ENCODE measurements around the gene LTA4H.

The LTA4H gene

DNA sequence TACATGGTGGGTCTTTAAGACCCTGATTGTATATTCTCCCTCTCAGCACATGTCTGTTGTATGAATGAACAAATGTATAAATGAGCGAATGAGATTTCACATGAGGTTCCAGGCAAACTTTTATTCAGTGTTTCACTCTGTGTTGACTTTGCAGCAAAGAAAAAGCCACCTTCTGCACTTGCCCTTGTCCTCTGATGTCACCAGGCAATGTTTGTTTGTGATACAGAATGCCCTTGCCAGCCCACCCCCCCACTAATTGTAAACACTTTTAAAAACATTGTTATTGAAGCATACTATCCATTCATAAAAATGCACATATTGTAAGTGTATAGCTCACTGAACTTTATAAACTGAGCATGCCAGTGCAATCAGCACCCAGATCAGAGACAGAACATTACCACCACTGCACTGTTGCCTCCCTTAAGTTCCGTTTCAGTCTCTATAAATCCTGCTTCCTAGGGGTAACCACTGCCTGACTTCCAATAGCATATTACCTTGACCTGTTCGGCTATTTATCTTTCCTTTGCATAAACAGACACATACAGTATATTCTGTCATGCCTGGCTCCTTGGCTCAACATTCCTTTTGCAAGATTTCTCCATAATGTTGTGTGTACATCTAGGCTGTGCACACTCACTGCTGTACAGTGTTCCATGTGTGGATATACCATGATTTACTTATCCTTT, 11.3 kb upstream of the LTA4H start:
- no CpG with 5 or more reads among the region's 3 CpGs for WGBS (ENCODE audit: insufficient coverage, insufficient read length)
- Histone ChIP-seq H3K36me3 (ENCODE audit: control insufficient read depth, insufficient read depth, low read length) (no peaks in the 10 kb centered on the region), H3K4me3 (ENCODE audit: low read length) (no peak overlapping the region), H3K9me3 (ENCODE audit: control insufficient read depth, insufficient read depth, low read length) (no peaks in the 10 kb centered on the region), H3K27ac (ENCODE audit: low read length) (no peak overlapping the region), H3K27me3 (ENCODE audit: control insufficient read depth, insufficient read depth, low read length) (no peaks in the 10 kb centered on the region), H3K4me1 (ENCODE audit: control insufficient read depth, insufficient read depth, low read length) (no peaks in the 10 kb centered on the region)
- no peak for DNase-seq (ENCODE audit: low read depth, low spot score)

GRCh38 chr12:96045566-96045965, 10.2 kb upstream of the LTA4H start:
- no peak overlapping the region for H3K4me3 ChIP-seq (ENCODE audit: low read length)
- WGBS (ENCODE audit: insufficient coverage, insufficient read length): no CpG with 5 or more reads among the region's 7 CpGs
- no peaks in the 10 kb centered on the region for H3K4me1 ChIP-seq (ENCODE audit: control insufficient read depth, insufficient read depth, low read length)

DNA sequence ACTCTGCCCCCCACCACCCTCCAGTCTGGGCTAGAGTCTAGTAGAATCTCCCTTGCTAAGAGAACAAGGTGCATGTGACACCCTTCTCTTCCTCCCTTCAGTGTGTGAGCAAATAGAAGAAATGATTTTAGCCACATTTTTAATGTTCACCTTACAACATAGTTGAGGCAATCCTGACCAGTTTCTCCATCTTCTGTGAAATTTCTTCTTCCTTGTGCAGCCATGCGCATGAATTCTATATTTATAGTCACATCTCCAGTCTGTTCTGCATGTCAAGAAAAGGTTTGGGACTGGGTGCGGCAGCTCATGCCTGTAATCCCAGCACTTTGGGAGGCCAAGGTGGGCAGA, 9.5 kb upstream of the LTA4H start:
- no peaks in the 10 kb centered on the region for H3K27me3 ChIP-seq (ENCODE audit: control insufficient read depth, insufficient read depth, low read length)
- H3K4me3 ChIP-seq (ENCODE audit: low read length): no peak overlapping the region
- no peak overlapping the region for H3K27ac ChIP-seq (ENCODE audit: low read length)
- WGBS (ENCODE audit: insufficient coverage, insufficient read length): no CpG with 5 or more reads among the region's 2 CpGs
- no peak for DNase-seq (ENCODE audit: low read depth, low spot score)
- no peaks in the 10 kb centered on the region for H3K4me1 ChIP-seq (ENCODE audit: control insufficient read depth, insufficient read depth, low read length)
- H3K9me3 ChIP-seq (ENCODE audit: control insufficient read depth, insufficient read depth, low read length): no peaks in the 10 kb centered on the region
- H3K36me3 ChIP-seq (ENCODE audit: control insufficient read depth, insufficient read depth, low read length): no peaks in the 10 kb centered on the region

More at GRCh38 chr12:96045566-96045965, 10.2 kb upstream of the LTA4H start:
- Histone ChIP-seq H3K9me3 (ENCODE audit: control insufficient read depth, insufficient read depth, low read length) (no peaks in the 10 kb centered on the region), H3K27ac (ENCODE audit: low read length) (no peak overlapping the region), H3K36me3 (ENCODE audit: control insufficient read depth, insufficient read depth, low read length) (no peaks in the 10 kb centered on the region), H3K27me3 (ENCODE audit: control insufficient read depth, insufficient read depth, low read length) (no peaks in the 10 kb centered on the region)
- DNase-seq (ENCODE audit: low read depth, low spot score): no peak

DNA sequence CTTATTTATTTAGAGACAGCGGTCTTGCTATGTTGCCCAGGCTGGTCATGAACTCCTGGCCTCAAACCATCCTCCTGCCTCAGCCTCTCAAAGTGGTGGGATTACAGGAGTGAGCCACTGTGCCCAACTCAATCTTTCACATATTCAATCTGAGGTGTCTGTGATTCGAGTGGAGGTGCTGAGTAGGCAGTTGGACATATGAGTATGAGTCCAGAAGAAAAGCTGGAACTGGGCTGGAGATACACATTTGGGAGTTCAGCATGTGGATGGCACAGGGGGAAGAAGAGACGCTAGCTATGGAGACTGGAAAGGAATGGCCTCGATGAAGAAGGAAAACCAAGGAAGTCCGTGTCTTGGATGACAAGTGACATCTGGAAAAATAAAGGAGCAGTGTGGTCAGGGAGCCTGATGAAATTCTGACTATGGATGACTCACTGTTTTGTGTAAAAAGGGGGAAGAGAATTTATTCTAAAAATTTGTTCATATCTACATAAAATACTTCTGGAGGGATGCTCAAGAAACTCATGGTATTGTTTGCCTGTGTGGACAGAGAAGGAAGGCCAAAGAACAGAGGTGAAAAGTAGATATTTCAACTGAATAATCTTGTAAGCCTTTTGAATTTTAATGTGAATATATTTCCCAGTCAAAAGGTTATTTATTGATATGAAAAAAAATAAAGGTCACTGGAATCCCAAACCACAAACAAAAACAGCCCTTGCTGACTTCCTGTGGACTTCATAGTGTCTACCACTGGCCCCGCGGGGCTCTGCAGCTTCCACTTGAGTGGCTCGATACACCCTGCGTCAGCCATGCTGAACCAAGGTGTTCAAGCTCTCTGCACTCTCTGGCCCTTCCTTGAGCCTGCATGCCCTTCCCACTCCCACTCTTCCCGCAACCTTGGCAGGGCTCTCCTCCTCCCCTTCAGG, 8.9 kb upstream of the LTA4H start:
- no peaks in the 10 kb centered on the region for H3K4me1 ChIP-seq (ENCODE audit: control insufficient read depth, insufficient read depth, low read length)
- DNase-seq (ENCODE audit: low read depth, low spot score): no peak
- H3K36me3 ChIP-seq (ENCODE audit: control insufficient read depth, insufficient read depth, low read length): no peaks in the 10 kb centered on the region
- H3K4me3 ChIP-seq (ENCODE audit: low read length): no peak overlapping the region
- no CpG with 5 or more reads among the region's 10 CpGs for WGBS (ENCODE audit: insufficient coverage, insufficient read length)
- no peak overlapping the region for H3K27ac ChIP-seq (ENCODE audit: low read length)
- H3K27me3 ChIP-seq (ENCODE audit: control insufficient read depth, insufficient read depth, low read length): no peaks in the 10 kb centered on the region
- no peaks in the 10 kb centered on the region for H3K9me3 ChIP-seq (ENCODE audit: control insufficient read depth, insufficient read depth, low read length)

DNA sequence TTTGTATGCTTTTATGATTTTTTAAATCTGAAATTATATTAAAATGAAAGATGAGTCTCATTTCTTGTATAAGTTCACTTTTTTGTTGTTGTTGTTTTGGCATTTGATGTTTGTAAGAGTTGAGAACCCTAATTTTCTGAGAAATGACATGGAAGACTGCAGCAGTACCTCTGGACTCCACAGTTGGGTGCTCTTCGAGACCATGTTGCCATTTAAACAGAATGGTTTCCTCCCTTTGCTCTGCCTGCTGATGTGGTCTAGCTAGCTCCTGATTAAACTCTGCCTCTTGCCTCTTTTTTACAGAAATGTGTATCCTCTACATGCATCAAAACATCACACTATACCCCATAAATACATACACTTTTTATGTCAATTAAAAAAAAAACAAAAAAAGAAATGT, 5.8 kb upstream of the LTA4H start:
- Histone ChIP-seq H3K36me3 (ENCODE audit: control insufficient read depth, insufficient read depth, low read length) (no peaks in the 10 kb centered on the region), H3K4me1 (ENCODE audit: control insufficient read depth, insufficient read depth, low read length) (no peaks in the 10 kb centered on the region), H3K9me3 (ENCODE audit: control insufficient read depth, insufficient read depth, low read length) (no peaks in the 10 kb centered on the region), H3K27ac (ENCODE audit: low read length) (no peak overlapping the region), H3K27me3 (ENCODE audit: control insufficient read depth, insufficient read depth, low read length) (no peaks in the 10 kb centered on the region), H3K4me3 (ENCODE audit: low read length) (no peak overlapping the region)
- no peak for DNase-seq (ENCODE audit: low read depth, low spot score)
- WGBS (ENCODE audit: insufficient coverage, insufficient read length): no CpG with 5 or more reads among the region's 1 CpG

DNA sequence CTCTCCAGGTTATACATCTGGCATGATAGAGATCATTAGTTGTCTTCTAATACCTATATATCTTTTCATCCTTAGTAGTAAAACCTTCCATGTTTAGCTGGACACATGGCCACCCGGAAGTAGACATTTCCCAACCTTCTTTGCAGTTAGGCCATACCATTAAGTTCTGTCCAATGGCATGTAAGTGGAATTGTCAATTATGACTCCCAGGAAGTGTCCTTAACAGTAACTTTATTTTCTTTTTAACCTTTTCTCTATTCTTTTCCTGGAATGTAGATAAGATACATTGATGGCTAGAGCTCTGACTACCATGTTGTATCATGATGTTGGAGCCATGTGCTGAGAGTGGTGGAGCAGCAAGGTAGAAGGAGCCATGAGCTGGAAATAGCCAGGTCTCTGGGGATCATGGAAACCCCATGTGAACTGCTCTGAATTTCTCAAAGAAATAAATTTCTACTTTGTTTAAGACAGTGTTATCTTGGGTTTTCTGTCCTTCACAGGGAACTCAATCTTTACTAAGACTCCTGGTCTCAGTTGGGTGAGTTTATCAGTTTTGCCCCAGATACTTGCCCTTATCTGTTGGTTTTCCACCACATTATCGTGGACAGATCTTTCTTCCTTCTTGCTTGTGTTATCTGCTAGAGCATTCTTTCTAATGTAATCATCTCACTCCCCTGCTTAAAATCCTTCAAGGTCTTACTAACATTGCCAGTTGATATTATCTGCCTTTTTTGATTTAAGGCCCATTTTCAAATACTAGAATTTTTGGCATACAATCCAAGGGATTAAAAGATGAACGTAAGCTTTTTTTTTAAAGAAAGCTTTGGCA, 5.1 kb upstream of the LTA4H start:
- H3K27ac ChIP-seq (ENCODE audit: low read length): no peak overlapping the region
- no peaks in the 10 kb centered on the region for H3K36me3 ChIP-seq (ENCODE audit: control insufficient read depth, insufficient read depth, low read length)
- H3K4me1 ChIP-seq (ENCODE audit: control insufficient read depth, insufficient read depth, low read length): no peaks in the 10 kb centered on the region
- DNase-seq (ENCODE audit: low read depth, low spot score): no peak
- no peaks in the 10 kb centered on the region for H3K27me3 ChIP-seq (ENCODE audit: control insufficient read depth, insufficient read depth, low read length)
- H3K9me3 ChIP-seq (ENCODE audit: control insufficient read depth, insufficient read depth, low read length): no peaks in the 10 kb centered on the region
- WGBS (ENCODE audit: insufficient coverage, insufficient read length): no CpG with 5 or more reads among the region's 3 CpGs
- H3K4me3 ChIP-seq (ENCODE audit: low read length): no peak overlapping the region

DNA sequence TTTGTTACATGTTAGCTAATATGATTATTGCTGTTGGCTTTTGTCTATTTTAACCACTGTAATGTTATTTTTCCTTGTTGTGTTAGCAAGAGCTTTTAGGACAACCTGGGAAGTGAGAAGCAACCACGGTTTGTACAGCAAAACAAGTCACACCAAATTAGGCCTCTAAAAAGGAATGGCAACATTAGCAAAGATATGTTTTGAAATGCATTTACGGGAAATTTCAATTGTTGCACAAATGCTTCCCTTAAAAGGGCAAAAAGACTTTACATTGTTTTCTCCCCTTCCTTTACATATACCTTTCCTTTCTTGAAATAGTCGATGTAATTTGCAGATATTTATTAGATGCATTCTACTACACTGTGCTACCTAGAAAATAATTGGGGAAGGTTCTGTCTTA, 4.1 kb upstream of the LTA4H start:
- Histone ChIP-seq H3K4me3 (ENCODE audit: low read length) (no peak overlapping the region), H3K4me1 (ENCODE audit: control insufficient read depth, insufficient read depth, low read length) (no peaks in the 10 kb centered on the region), H3K27ac (ENCODE audit: low read length) (no peak overlapping the region), H3K36me3 (ENCODE audit: control insufficient read depth, insufficient read depth, low read length) (no peaks in the 10 kb centered on the region), H3K9me3 (ENCODE audit: control insufficient read depth, insufficient read depth, low read length) (no peaks in the 10 kb centered on the region), H3K27me3 (ENCODE audit: control insufficient read depth, insufficient read depth, low read length) (no peaks in the 10 kb centered on the region)
- no peak for DNase-seq (ENCODE audit: low read depth, low spot score)
- no CpG with 5 or more reads among the region's 3 CpGs for whole genome bisulfite sequencing (ENCODE audit: insufficient coverage, insufficient read length)

DNA sequence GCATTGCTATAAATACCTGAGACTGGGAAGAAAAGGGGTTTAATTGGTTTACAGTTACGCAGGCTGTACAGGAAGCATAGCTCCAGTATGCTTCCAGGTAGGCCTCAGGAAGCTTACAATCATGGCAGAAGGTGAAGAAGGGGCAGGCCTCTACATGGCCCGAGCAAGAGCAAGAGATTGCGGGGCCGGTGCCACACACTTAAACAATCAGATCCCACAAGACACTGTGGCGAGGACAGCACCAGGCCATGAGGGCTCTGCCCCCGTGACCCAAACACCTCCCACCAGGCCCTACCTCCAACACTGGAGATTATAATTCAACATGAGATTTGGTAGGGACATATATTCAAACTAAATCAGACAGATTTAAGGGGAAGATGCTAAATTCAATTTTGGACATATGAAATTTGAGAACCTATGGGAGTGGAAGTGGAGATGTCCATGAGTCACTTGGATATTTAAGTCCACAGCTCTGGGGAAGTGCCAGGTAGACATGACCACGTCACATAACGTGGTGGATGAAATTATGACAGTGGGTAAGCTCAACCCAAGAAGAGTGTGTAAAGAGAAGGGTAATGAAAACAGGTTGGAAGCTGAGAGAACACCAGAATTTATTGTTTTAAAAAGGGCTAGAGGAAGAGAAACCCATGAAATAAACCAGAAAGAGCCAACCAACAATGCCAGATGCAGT, 1.5 kb upstream of the LTA4H start:
- Histone ChIP-seq H3K9me3 (ENCODE audit: control insufficient read depth, insufficient read depth, low read length) (no peaks in the 10 kb centered on the region), H3K27ac (ENCODE audit: low read length) (no peak overlapping the region), H3K27me3 (ENCODE audit: control insufficient read depth, insufficient read depth, low read length) (no peaks in the 10 kb centered on the region), H3K4me1 (ENCODE audit: control insufficient read depth, insufficient read depth, low read length) (no peaks in the 10 kb centered on the region), H3K36me3 (ENCODE audit: control insufficient read depth, insufficient read depth, low read length) (no peaks in the 10 kb centered on the region), H3K4me3 (ENCODE audit: low read length) (no peak overlapping the region)
- no peak for DNase-seq (ENCODE audit: low read depth, low spot score)
- no CpG with 5 or more reads among the region's 8 CpGs for WGBS (ENCODE audit: insufficient coverage, insufficient read length)

- DNase-seq (ENCODE audit: low read depth, low spot score): no peak
- H3K27me3 ChIP-seq (ENCODE audit: control insufficient read depth, insufficient read depth, low read length): no peaks in the 10 kb centered on the region
- no peaks in the 10 kb centered on the region for H3K36me3 ChIP-seq (ENCODE audit: control insufficient read depth, insufficient read depth, low read length)
- no peak overlapping the region for H3K27ac ChIP-seq (ENCODE audit: low read length)
- no peaks in the 10 kb centered on the region for H3K9me3 ChIP-seq (ENCODE audit: control insufficient read depth, insufficient read depth, low read length)
- no CpG with 5 or more reads among the region's 25 CpGs for WGBS (ENCODE audit: insufficient coverage, insufficient read length)
- H3K4me3 ChIP-seq (ENCODE audit: low read length): peak overlapping the region; percentile 86
- H3K4me1 ChIP-seq (ENCODE audit: control insufficient read depth, insufficient read depth, low read length): no peaks in the 10 kb centered on the region
These were observed 635 bp downstream of the LTA4H start for GRCh38 chr12:96034621-96035282.

Measured in iPS DF 6.9 (cell line).